Stimulated activated CD4-positive, alpha-beta T cell treated with anti-CD3 and anti-CD28 coated beads, TNF-alpha, amount 100 ng/mL, for 1 hour (primary cell): Measurements from ENCODE around the gene ATG13.
"Not testable (repeated sequence)": the region's sequence is repeated elsewhere in the genome, so short reads cannot be mapped to it uniquely, and the experiment has no call there.

Source experiments
- DNase-seq, 3 donors: peaks; one replicate each; pipeline ENCODE4 v3.0.0-alpha.2; 2020; ENCODE audit warnings: low read depth in 3 of 3, low spot score in 1 of 3

The ATG13 gene

DNA sequence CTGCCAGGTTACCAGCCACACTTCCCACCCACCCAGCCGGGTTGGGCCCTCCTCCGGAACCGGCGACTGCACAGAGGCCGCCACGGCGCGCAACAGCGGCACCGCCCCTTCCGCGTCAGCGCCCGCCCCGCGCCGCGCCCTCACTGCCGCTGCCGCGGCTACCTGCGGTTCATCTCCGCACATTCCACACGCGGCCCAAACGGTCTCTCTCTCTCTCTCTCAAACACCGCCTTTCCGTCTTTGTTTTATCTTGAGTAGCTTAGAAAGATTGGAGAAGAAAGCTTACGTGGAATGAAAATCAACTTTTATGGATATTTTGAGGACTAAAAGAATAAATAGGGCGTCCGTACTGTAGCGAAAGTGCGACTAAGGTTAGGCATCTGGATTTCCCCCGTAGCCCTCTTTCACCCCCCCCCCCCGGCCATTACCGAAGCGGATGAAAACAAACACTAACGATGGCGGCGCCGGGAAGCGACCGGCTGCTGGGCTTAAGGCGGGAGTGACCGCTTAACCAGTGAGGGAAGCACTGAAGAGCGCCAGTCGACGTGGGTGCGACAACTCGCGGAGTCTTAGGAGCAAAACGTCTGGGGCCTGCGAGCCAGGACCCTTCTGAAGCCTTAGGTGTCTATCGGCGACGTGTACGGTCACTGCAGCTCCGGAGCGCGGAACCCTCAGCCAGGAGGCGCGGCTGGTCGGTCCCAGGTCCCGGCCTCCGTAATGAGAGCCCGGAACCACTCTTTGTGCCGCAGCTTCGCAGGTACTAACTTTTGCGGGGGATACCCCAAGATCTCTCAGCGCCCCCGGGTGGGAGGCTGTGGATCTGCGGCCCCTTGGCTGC, at the start of gene ATG13, which contains the start of gene HARBI1:
ATG13 (plus strand) TSS at position 420 of the 838 bp plus-strand sequence. CDS start 26,739 bp downstream, outside the sequence.
HARBI1 (minus strand) TSS at position 94 of the 838 bp plus-strand sequence. CDS start 990 bp downstream, outside the sequence.
- peak; percentile 72 to 88 (median 82) for DNase-seq

DNA sequence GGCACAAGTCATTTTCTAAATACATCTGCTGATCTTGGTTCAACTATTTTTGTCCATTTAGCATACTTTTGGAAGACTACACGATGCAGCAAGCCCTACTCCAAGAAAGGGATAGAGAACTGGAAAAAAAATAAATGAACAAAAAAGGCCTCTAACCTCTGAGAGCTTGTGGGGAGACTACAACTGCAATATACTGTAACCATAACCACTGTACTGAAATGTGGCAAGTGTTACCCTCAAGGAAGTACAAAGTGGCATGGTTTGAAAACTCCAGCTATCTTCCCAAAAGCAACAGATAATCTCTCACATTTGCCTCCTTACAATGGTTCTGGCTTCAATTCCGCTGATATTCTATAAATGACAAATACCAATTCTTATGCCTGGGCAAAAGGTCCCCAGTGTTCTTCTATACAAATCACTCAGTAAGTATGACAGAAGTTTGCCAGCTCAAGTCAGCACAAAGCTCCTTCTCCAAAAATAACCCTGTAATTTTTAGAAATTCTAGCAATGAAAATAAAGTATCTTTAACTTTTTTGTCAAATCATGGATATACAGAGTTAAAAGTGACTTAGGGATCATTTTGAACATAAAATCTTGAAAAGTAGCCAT, 46.5 kb upstream of the ATG13 start:
- DNase-seq = no peak

DNA sequence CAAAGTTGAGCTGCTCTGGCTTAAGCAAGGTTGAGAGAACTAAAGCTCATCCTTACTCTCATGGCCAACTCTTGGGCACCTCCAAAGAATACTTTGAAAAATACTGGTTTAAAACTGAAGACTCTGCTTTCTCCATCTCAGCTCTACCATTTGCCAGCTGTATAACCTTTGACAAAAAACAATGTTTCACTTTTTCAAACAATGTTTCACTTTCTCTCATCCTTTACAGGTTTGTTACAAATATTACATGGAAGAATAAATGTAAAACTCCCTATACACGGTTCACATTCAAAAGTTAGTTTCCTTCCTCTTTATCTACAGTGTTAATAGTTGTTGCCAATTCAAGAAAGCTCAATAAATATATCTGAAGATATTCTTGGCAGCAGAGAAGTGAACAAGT, 42.7 kb upstream of the ATG13 start:
- no peak for DNase-seq

DNA sequence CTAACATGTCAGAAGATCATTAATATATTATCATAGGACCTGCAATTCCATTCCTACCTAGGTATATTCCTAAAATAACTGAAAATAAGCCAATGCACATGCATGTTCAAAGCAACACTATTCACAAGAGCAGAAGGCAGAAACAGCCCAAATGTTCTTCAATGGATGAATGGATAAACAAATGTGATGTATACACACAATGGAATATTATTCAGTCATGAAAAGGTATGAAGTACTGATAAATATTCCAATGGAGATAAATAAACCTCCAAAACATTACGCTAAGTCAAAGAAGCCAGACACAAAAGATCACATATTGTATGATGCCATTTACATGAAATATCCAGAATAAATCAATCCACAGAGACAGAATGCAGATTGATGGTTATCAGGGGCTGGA, 40.3 kb upstream of the ATG13 start:
- no peak for DNase-seq

DNA sequence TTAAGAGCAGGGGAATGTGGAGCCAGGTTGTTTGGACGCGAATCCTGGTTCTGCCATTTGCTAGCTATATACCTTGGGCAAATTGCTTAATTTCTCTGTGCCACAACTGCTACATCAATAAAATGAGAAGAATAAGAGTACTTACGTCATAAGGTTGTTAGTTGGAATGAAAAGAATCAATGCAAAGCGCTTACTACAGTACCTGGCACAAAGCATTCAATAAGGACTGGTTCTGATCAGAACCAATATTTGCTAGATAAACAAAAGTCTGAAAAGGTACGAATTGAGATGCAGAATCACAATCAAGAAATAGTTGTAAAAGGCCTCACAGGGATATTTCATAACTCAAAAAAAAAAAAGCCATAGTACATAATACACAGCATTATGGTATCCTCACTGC, 34.8 kb upstream of the ATG13 start:
- DNase-seq = no peak

DNA sequence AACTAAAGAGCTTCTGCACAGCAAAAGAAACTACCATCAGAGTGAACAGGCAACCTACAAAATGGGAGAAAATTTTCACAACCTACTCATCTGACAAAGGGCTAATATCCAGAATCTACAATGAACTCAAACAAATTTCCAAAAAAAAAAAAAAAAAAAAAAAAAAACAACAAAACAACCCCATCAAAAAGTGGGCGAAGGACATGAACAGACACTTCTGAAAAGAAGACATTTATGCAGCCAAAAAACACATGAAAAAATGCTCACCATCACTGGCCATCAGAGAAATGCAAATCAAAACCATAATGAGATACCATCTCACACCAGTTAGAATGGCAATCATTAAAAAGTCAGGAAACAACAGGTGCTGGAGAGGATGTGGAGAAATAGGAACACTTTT, 33.8 kb upstream of the ATG13 start:
- not testable (repeated sequence) for DNase-seq

DNA sequence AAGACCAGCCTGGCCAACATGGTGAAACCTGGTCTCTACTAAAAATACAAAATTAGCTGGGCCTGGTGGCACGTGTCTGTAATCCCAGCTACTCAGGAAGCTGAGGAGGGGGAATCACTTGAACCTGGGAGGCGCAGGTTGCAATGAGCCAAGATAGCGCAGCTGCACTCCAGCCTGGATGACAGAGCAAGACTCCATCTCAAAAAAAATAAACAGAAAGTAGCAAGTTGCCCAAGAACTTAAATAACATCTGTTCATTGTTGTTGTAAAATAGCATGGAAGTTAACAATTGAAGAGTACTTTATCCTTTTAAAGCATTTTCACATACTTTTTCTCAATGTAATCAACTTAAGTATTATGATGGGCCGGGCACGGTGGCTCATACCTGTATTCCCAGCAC, 29.2 kb upstream of the ATG13 start:
- no peak for DNase-seq

DNA sequence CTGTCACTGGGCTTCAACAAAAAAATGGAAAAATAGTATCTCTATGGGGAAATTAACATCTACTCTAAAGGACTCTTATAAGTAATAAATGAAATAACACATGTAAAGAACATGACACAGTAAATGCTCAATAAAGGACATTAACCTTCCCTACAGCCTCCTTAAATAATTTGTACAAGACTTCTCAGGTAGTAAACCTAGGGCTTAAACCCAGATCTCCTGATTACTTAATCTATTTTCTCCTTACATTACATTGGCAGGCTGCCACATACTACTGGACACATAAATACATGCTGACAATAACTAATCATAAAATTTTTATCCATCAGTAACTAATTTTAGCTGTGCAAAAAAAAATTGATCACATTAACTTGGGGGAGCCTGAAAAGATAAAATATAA, 28.4 kb upstream of the ATG13 start:
- DNase-seq = no peak

DNA sequence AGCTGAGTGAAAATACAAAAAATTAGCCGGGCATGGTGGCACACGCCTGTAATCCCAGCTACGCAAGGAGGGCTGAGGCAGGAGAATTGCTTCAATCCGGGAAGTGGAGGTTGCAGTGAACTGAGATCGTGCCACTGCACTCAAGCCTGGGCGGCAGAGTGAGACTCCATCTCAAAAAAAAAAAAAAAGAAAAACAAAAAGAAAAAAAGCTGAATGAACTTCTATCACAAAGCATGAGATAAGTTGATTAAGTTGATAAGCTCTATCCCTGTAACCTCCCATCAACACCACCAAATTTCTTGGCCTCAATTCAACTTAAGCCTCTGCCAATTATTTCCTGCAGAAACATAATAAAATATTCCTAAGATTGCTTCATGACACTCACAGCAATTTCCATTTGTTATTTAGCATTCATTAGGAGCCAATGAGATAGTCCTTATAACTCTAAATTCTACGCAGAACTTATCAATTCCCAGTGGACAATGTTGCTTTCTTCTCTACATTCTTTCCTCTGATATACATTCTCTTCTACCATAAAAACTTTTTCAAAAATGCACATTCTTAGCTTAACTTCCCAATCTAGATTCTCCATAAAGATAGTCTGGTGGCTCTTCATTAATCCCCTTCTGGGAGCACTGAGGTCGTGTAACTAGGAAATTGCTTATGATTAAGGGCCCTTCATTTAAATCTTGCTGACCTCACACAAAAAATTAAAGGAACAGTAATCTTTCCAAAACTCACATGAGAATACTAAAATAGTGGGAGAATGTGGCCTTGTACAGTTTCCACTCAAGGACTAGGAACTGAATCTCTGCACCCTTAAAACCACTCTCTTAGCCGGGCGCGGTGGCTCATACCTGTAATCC, 26.4 kb upstream of the ATG13 start:
- DNase-seq = no peak

DNA sequence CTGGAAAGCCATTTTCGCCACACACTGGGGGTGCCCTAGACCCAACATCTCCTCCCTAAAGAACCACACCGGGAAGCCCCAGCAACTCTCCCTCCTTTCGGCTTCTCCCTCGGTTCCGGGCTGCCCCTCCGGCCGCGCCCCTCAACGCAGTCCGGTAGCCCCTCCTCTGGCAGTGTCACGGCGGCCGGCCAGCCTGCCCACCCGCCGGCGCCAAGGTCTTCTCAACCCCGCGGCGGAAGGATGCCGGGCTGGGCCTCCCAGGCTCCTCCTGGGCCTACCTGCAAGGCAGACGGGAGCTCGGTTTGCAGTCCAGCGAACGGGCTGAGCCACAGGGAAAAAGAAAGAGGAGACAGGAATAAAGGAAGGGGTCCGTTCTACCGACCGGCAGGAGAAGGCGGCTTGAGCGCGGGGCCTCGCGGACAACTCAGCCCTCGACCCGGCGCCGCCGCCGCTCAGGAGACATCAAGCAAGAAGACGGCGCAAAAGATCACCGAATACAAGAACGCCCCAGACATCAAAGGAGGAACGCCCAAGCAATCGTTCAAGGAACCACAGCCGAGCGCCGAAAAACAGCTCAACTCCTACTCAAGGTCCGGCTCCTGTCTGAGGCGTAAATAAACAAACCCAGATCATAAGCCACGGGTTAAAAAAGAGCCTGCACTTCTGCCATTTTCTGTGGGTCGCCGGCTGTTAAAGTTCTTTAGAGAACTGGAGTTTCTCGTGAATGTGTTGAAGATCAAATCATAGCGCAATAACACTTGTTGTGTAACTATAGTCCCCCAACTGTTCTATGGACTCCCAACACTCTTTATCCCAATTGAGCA, 23.6 kb upstream of the ATG13 start, which contains the start of gene AMBRA1:
AMBRA1 (minus strand) TSS at position 474 of the 824 bp plus-strand sequence. CDS start 45,643 bp downstream, outside the sequence.
- DNase-seq = peak; percentile 41 to 80 (median 48)

DNA sequence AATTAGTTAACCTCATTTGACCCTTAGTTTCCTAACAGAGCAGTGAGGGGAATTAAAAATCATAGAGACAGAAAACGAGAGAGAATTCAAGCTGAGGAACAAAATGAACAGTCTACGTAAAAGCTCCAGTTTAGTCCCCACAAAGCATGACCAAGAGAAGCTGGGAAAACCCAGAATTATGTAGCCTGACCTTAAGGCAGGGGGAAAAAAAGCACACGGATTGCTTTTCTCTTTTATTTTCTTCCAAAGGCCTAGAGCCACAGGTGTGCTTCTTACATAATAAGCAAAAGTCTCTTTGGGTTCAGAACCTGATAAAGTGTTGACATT, 23.0 kb upstream of the ATG13 start:
- no peak for DNase-seq

DNA sequence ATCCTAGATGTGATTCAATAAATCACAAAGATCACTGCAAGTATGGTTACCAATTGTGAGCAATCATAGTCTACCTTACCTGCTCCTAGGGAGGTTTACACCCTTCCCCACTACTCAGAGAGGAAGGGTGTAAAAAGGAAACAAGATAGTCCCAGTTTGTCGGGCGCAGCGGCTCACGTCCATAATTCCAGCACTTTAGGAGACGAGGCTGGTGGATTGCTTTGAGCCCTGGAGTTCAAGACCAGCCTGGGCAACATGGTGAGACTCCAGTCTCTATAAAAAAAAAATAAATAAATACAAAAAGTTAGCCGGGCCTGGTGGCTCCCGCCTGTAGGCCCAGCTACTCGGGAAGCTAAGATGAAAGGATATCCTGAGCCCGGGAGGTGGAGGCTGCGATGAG, 22.6 kb upstream of the ATG13 start:
- DNase-seq = no peak

DNA sequence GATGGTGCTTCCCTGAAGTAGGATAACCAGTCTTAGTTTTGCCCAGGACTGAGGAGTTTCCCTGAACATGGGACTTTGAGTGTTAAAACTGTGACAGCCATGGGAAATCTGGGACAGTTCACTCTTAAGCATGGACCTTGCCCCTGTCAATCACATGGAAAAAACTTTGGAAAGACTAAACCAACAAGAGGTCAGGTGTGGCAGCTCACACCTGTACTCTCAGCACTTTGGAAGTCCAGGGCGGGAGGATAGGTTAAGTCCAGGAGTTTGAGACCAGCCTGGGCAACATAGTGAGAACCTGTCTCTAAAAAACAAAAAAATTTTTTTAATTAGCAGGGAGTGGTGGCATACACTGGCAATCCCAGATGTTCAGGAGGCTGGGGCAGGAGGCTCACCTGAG, 20.2 kb upstream of the ATG13 start:
- no peak for DNase-seq

DNA sequence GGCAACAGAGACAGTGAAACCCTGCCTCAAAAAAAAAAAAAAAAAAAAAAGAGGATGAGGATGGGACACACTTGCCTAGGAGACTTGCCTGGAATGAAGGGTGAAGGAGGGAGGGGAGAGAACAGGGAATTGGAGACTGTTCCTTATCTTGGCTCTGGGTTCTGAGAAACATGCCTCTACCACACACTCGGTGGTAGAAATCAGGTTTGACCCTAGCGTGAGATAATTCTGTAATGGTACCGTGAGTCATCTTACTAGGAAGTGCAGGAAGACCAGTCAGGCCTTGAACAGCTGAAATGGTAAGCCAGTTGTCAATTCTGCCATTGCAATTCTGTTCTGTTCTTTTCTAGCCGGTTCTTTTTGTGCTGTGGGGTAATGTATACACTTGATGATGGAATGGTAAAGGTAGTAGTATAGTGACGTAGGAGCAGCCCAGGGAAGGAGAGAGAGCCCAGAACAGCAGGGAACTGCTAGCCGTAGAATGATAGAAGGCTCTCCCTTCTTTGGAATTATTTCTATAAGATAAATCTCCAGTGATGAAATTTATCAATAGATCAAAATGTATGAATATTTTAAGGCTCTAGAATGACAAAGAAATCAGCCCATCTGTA, 19.6 kb upstream of the ATG13 start:
- no peak for DNase-seq

DNA sequence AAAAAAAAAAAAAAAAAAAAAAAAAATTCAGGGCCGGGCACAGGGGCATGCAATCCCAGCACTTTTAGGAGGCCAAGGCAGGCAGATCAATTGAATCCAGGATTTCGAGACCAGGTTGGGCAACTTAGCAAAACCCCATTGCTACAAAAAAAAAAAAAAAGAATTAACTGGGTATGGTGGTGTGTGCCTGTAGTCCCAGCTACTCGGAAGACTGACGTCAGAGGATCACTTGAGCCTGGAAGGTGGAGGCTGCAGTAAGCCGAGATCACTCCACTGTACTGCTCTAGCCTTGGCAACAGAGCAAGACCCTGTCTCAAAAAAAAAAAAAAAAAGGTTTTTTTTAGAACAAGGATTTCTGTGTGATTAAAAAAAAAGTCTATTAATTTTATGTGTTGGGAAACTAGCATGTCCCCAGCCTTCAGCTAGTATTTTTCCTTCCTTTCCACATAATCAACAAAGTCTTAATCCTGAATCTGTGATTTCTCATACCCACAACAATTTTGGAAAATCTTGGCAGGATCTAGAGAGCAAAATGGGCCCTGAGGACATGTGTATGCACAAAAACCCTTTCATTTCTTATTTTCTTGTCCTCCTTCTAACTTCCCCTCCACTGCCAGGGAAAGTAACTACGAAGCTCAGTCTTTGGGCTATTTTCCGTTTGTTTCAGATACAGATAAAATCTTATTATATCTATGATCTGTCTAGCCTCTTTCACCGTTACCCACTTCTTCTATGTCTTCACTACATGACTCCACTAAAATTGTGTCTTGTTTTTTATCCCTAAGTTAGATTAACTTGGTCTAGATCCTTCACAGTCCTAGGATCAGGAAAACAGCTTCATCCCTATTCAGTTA, 17.8 kb upstream of the ATG13 start:
- no peak for DNase-seq

DNA sequence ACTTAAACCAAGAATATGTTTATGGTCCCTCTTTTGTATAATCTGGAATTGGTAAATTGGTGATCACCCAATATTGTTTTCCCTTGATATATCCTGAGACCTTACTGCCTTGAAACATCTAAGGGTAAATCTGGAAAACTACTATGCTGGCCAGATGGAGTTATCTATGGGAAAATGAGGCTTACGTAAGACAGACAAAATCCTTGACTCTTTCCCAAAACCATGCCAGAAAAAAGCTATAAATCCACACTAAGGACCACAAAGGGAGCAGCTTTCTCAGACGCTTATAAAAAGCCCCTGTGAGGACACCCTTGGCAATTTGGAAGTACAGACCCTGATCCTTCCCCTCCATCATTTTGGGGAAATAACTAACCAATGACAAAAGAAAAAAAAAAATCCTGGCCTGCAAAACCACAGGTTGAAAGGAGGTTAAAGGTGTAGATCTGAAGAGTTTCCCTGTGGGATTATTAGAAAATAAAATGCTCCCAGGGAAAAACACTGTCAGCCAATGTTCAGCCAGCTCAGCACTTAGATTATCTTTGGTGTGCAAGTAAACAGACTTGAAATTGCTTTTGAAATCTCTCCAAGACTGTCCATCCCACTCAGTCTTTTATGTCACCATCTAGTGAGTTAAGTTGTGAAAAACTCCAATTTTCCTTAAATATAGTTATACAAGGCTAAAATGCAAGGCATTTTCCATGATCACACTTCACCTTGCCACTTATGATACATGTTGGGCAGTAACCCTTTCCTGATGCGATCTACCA, 17.0 kb upstream of the ATG13 start:
- DNase-seq = no peak

DNA sequence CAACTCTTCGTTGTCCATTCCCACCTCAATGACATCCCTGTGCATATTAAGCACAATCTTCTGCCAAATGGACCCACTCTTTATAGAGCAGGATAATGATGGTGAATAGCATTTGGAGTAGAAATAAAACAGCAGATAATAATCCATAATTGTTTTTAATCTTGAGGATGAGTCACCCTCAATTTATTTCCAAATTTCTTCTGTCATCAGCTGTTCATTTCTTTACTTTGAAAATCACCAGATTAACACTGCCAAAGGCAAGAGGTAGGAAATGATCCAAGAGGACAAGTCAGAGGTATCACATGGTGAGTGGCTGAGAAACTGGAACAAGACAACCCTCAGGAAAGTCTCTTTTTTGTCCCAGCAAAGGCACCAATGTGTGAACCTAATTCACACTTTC, 16.2 kb upstream of the ATG13 start:
- DNase-seq = no peak

DNA sequence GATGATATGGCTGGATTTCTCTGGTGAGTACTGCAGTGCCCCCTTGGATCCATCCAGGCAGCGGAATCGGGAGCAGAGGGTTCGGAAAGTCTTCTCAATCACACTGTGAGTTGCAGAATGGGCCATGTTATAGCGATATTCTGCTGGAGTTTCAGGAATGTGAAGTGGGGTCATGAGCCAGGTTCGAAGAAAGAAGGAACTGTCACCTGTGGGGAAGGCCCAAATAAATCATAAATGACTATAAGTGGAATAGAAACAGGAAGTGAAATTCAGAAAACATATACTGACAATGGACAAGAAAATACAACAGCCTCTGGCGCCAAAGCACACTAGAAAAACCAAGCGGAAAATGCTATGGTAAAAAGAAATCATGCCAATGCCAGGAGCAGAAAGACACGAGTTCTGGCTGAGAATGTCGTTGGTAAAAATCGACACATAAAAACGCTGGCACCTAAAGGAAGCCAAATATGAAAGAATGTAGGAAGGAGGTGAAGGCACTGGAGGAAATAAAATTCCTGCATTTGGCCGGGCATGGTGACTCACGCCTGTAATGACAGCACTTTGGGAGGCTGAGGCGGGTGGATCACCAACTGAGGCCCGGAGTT, 13.5 kb upstream of the ATG13 start:
- DNase-seq = no peak
